GM19372 (cell line): ENCODE results near the gene RALGDS.

ENCODE experiments used
- ATAC-seq: cut with Tn5 transposase; IDR thresholded peaks from one replicate; pipeline ENCODE4 v1.9.1; 2021; ENCODE audit warnings: mild to moderate bottlenecking, low read depth, moderate library complexity; ENCODE audit not compliant: unreplicated experiment

Gene RALGDS

GRCh38 chr9:133151601-133152525 lies 30.8 kb upstream of the RALGDS start:
- ATAC-seq: no peak

- ATAC-seq: no peak
Observed at GRCh38 chr9:133151041-133151440, 30.0 kb upstream of the RALGDS start.

GRCh38 chr9:133149130-133150015 lies 28.3 kb upstream of the RALGDS start:
- peak; percentile 72 for ATAC-seq

GRCh38 chr9:133148199-133149129 lies 27.4 kb upstream of the RALGDS start:
- no peak for ATAC-seq

- no peak for ATAC-seq
Observed at GRCh38 chr9:133147412-133148198, 26.6 kb upstream of the RALGDS start.

GRCh38 chr9:133146746-133147411 lies 25.8 kb upstream of the RALGDS start:
- no peak for ATAC-seq

- ATAC-seq: no peak
Observed at GRCh38 chr9:133144904-133145851, 24.1 kb upstream of the RALGDS start.

GRCh38 chr9:133144142-133144903 lies 23.3 kb upstream of the RALGDS start:
- ATAC-seq: no peak

- ATAC-seq: no peak
Observed at GRCh38 chr9:133143639-133144141, 22.6 kb upstream of the RALGDS start.

- ATAC-seq: no peak
Observed at GRCh38 chr9:133142684-133143622, 21.9 kb upstream of the RALGDS start.

GRCh38 chr9:133141833-133142595 lies 21.0 kb upstream of the RALGDS start:
- no peak for ATAC-seq

- ATAC-seq: no peak
Observed at GRCh38 chr9:133140606-133141005, 19.6 kb upstream of the RALGDS start.

- ATAC-seq: no peak
Observed at GRCh38 chr9:133140174-133140505, 19.1 kb upstream of the RALGDS start.

- ATAC-seq: no peak
Observed at GRCh38 chr9:133139246-133140173, 18.5 kb upstream of the RALGDS start.
